ENCODE measurements around the gene FANCE.

DNA sequence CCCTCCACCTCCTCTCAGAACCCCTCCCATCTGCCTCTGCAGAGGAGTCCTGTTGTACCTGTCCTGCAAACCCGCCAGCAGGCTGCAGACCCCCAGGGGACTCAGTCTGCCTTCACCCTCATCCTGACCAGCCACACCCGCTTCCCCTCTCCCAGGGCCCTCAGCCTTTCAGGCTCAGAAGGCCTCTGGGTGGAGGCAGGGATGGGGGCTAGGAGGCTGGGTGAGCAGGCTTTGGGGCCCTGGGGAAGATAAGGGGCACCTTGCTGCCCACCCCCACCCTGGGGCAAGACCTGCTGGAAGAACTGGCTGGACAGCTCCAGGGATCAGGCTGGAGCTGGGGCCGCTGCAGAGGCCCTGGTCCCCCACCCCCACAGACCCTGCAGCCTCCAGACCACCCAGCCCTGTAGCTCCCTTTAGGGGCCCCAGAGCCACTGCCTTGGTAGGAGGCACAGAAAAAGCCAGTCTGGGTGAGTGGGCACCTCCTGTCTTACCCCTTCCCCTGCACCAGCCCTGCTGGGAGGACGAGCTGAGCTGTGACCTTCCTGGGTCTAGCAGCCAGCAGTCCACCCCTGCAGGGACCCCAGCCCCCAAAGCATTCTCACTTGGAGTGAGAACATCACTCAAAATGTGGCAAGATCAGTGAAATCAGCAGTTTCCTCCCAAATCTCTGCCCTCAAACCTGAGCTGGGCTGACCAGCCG lies 39.6 kb downstream of the FANCE start:
- TF ChIP-seq, protein P1, sequence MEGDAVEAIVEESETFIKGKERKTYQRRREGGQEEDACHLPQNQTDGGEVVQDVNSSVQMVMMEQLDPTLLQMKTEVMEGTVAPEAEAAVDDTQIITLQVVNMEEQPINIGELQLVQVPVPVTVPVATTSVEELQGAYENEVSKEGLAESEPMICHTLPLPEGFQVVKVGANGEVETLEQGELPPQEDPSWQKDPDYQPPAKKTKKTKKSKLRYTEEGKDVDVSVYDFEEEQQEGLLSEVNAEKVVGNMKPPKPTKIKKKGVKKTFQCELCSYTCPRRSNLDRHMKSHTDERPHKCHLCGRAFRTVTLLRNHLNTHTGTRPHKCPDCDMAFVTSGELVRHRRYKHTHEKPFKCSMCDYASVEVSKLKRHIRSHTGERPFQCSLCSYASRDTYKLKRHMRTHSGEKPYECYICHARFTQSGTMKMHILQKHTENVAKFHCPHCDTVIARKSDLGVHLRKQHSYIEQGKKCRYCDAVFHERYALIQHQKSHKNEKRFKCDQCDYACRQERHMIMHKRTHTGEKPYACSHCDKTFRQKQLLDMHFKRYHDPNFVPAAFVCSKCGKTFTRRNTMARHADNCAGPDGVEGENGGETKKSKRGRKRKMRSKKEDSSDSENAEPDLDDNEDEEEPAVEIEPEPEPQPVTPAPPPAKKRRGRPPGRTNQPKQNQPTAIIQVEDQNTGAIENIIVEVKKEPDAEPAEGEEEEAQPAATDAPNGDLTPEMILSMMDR (IDR thresholded peaks at IDR 0.05) = no peak
- TF ChIP-seq POLR2A (IDR thresholded peaks at IDR 0.05) = no peak
